Loucy (cell line): Measurements from ENCODE around the gene BEST4.

Source experiments
- CTCF ChIP-seq: fragments of 200-600 bp; sonication (generic); conservative IDR thresholded peaks from 2 replicates; pipeline ENCODE4 v1.5.1; 2014; ENCODE audit warnings: mild to moderate bottlenecking, antibody characterized with exemption, low read length
- EZH2phosphoT487 ChIP-seq: fragments of 200-600 bp; IDR thresholded peaks from 2 replicates; pipeline ENCODE4 v1.6.1; 2018; ENCODE audit warnings: antibody characterized with exemption, mild to moderate bottlenecking, moderate library complexity, borderline replicate concordance

DNA sequence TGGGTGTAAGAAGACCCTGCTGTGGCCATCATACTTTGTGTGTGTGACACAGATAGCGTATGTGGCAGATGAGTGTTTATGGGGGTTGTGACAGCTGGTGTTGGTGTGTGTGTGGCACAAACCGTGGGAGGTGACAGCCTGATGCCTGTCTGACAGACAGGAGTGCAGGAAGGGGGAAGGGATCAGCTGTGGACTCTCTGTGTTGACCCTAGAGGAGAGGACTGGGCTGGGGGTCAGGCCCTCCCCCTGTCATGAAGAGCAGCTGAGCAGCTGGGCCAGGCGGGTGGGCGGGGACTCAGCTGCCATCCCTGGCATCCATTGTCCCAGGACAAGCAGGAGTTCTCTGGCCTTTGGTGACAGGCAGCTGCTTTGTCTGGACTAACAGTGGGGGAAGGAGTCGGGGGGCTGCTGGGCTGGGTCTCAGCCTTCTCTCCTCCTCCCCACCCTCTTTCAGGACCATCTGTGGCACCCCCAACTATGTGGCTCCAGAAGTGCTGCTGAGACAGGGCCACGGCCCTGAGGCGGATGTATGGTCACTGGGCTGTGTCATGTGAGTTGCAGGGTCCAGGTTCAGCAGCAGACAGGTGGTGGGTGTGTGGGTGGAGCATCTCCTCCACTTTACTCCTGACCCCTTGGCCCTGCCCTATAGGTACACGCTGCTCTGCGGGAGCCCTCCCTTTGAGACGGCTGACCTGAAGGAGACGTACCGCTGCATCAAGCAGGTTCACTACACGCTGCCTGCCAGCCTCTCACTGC lies 14.5 kb upstream of the BEST4 start:
- TF ChIP-seq CTCF (no peak), EZH2phosphoT487 (no peak)
